Karpas-422 (cell line): Measurements from ENCODE around the gene ZFR. TPM values are rescaled to one million over a fixed set of nuclear protein-coding genes. Genes with fewer than 3 reads are reported as not detected.
"Not testable (repeated sequence)": the region's sequence is repeated elsewhere in the genome, so short reads cannot be mapped to it uniquely, and the experiment has no call there.

Experiments
- DNase-seq: peaks from one replicate; pipeline ENCODE4 v3.0.0-alpha.2; 2015
- H2AFZ ChIP-seq: fragments of 200-600 bp; sonication (generic); 2 replicates; pipeline ENCODE4 v1.6.1; 2014; ENCODE audit warnings: antibody characterized with exemption, low read length, mixed read lengths
- H3K27ac ChIP-seq: fragments of 200-600 bp; sonication (generic); 2 replicates; pipeline ENCODE4 v1.5.1; 2014; ENCODE audit warnings: mild to moderate bottlenecking, low read length, moderate library complexity
- H3K27me3 ChIP-seq: fragments of 200-600 bp; sonication (generic); 2 replicates; pipeline ENCODE4 v1.6.1; 2014; ENCODE audit warnings: low read length, mixed read lengths
- H3K36me3 ChIP-seq: fragments of 200-600 bp; sonication (generic); 2 replicates; pipeline ENCODE4 v1.6.1; 2014; ENCODE audit warnings: low read length, mixed read lengths; ENCODE audit not compliant: insufficient read depth
- H3K4me1 ChIP-seq: fragments of 200-600 bp; sonication (generic); 2 replicates; pipeline ENCODE4 v1.6.1; 2014; ENCODE audit warnings: mild to moderate bottlenecking, low read length, mixed read lengths
- H3K4me2 ChIP-seq: fragments of 200-600 bp; sonication (generic); 2 replicates; pipeline ENCODE4 v1.6.1; 2014; ENCODE audit warnings: low read length, low read depth, mild to moderate bottlenecking; ENCODE audit not compliant: poor library complexity, severe bottlenecking
- H3K4me3 ChIP-seq: fragments of 200-600 bp; sonication (generic); 2 replicates; pipeline ENCODE4 v1.5.1; 2014; ENCODE audit warnings: mild to moderate bottlenecking, antibody characterized with exemption, low read length, mixed read lengths
- H3K79me2 ChIP-seq: fragments of 200-600 bp; sonication (generic); 2 replicates; pipeline ENCODE4 v1.6.1; 2014; ENCODE audit warnings: mild to moderate bottlenecking, low read length, mixed read lengths
- H3K9ac ChIP-seq: fragments of 200-600 bp; sonication (generic); 2 replicates; pipeline ENCODE4 v1.6.0; 2014; ENCODE audit warnings: low read length
- H3K9me2 ChIP-seq: fragments of 200-600 bp; sonication (generic), shearing (Covaris generic); replicated peaks from 2 replicates; pipeline ENCODE4 v1.6.0; 2014; ENCODE audit warnings: mild to moderate bottlenecking, low read length, moderate library complexity; ENCODE audit not compliant: insufficient read depth
- H3K9me3 ChIP-seq: fragments of 300-700, 200-600 bp; sonication (generic); 2 replicates; pipeline ENCODE4 v1.6.1; 2014; ENCODE audit warnings: low read length, mixed read lengths
- H4K20me1 ChIP-seq: fragments of 200-600 bp; sonication (generic); 2 replicates; pipeline ENCODE4 v1.6.1; 2014; ENCODE audit warnings: mild to moderate bottlenecking, antibody characterized with exemption, low read length, low read depth; ENCODE audit not compliant: insufficient read depth
- total RNA-seq: library from RNA; depleted of rRNA; stranded (reverse); fragments of >200 nt; shearing (Covaris generic); gene quantifications from 2 replicates; pipeline ENCODE4 v1.2.3, GENCODE V29; 2014; ENCODE audit warnings: low replicate concordance

Gene ZFR
- total RNA-seq, 1 experiment from 2014 or later = 87.7 TPM

- no peaks in the 10 kb centered on the region for H3K27me3 ChIP-seq
- no peak overlapping the region for H3K4me3 ChIP-seq
- DNase-seq = no peak
- no peak overlapping the region for H2AFZ ChIP-seq
- H3K36me3 ChIP-seq = no peaks in the 10 kb centered on the region
- H4K20me1 ChIP-seq = no peaks in the 10 kb centered on the region
- H3K9me3 ChIP-seq = no peaks in the 10 kb centered on the region; the same call in 1 of the 2 replicates
- no peak overlapping the region for H3K9ac ChIP-seq
- H3K9me2 ChIP-seq = no peaks in the 10 kb centered on the region
- H3K4me2 ChIP-seq = no peak overlapping the region
- H3K27ac ChIP-seq = no peak overlapping the region
- no peaks in the 10 kb centered on the region for H3K79me2 ChIP-seq
- peaks cover 8% of the 10 kb centered on the region for H3K4me1 ChIP-seq
Measured at GRCh38 chr5:32320576-32320975, 124.0 kb downstream of the ZFR start.

DNA sequence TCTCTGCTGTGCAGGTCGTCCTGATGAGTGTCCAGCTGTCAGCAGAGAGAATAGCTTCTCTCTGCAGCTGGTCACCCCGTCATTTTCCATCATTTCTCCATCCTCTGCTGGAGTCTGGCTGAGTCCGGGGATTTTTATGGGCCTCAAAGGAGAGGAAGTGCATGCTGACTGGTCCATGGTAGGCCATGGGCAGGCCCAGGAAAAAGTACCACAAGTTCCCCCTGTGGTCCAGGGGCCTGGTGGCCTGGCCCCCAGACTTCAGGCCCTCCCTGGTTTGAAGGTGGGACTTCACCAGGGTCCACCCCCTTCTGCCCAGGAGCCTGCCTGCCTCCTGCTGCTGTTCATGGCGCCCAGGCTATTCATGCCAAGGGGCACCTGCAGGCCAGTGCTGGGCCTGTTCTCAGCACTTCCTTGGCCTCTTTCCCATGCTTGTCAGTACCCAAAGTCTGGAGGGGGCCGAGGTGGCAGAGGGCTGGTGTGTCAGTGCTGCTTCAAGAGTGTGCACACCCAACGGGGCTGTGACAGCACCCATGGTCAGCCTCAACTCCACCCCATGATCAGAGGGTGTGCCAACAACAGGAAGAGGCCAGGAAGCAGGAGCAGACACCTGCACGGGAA lies 124.5 kb downstream of the ZFR start:
- Histone ChIP-seq H2AFZ (no peak overlapping the region), H3K4me1 (peaks cover 4% of the 10 kb centered on the region), H3K9ac (no peak overlapping the region), H3K27ac (no peak overlapping the region), H3K9me3 (no peaks in the 10 kb centered on the region; the same call in 1 of the 2 replicates), H3K4me2 (no peak overlapping the region), H3K27me3 (no peaks in the 10 kb centered on the region), H3K4me3 (no peak overlapping the region), H3K9me2 (no peaks in the 10 kb centered on the region), H3K79me2 (no peaks in the 10 kb centered on the region), H3K36me3 (no peaks in the 10 kb centered on the region), H4K20me1 (no peaks in the 10 kb centered on the region)
- no peak for DNase-seq

GRCh38 chr5:32319392-32319791 lies 125.1 kb downstream of the ZFR start:
- no peaks in the 10 kb centered on the region for H3K79me2 ChIP-seq
- H3K4me1 ChIP-seq = no peaks in the 10 kb centered on the region
- no peaks in the 10 kb centered on the region for H3K27me3 ChIP-seq
- H3K9me3 ChIP-seq = no peaks in the 10 kb centered on the region; the same call in 1 of the 2 replicates
- H4K20me1 ChIP-seq = no peaks in the 10 kb centered on the region
- H3K36me3 ChIP-seq = no peaks in the 10 kb centered on the region
- H3K4me3 ChIP-seq = no peak overlapping the region
- no peaks in the 10 kb centered on the region for H3K9me2 ChIP-seq
- no peak overlapping the region for H3K9ac ChIP-seq
- H3K4me2 ChIP-seq = no peak overlapping the region
- no peak overlapping the region for H2AFZ ChIP-seq
- no peak overlapping the region for H3K27ac ChIP-seq
- peak; percentile 50 for DNase-seq

GRCh38 chr5:32317041-32317440 lies 127.5 kb downstream of the ZFR start:
- no peak overlapping the region for H3K9ac ChIP-seq
- no peak overlapping the region for H3K4me3 ChIP-seq
- no peaks in the 10 kb centered on the region for H3K9me2 ChIP-seq
- H3K79me2 ChIP-seq = peaks cover 4% of the 10 kb centered on the region
- no peaks in the 10 kb centered on the region for H4K20me1 ChIP-seq
- H2AFZ ChIP-seq = no peak overlapping the region
- H3K36me3 ChIP-seq = no peaks in the 10 kb centered on the region
- H3K27ac ChIP-seq = no peak overlapping the region
- no peaks in the 10 kb centered on the region for H3K27me3 ChIP-seq
- H3K9me3 ChIP-seq = no peaks in the 10 kb centered on the region; the same call in 1 of the 2 replicates
- no peak overlapping the region for H3K4me2 ChIP-seq
- 0 out of 2 replicates have a peak, but pooled peaks cover 3% of the 10 kb centered on the region for H3K4me1 ChIP-seq
- no peak for DNase-seq

DNA sequence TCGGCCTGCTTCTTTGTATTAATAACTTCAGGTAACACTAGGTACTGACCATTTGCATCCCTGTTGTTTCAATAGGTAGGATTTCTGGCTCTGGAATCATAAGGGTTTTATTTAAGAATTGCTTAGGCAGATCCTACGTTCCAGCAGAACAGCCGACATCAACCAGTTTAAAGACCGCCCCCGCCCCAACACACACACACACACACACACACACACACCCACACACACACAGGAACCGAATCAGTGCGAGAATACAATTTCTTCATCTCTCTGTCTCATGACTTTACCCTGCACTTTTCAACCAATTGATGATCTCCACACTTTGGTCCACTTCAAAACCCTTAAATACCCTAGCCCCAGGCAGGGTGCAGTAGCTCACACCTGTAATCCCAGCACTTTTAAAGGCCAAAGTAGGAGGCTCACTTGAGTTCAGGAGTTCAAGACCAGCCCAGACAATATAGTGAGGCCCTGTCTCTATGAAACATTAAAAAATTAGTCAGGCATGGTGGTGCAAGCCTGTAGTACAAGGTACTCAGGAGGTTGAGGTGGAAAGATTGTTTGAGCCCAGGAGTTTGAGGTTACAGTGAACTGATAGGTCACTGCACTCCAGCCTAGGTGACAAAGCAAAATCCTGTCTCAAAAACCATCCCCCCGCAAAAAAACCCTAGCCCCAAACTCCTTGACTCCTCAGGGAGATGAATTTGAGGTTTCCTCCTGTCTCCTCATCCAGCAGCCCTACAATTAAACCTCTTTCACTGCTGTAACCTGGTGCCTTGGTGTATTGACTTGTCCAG lies 129.1 kb downstream of the ZFR start:
- no peak overlapping the region for H3K4me2 ChIP-seq
- no peak overlapping the region for H3K9ac ChIP-seq
- H4K20me1 ChIP-seq = no peaks in the 10 kb centered on the region
- peaks cover 15% of the 10 kb centered on the region for H3K79me2 ChIP-seq
- no peaks in the 10 kb centered on the region for H3K9me2 ChIP-seq
- no peaks in the 10 kb centered on the region for H3K9me3 ChIP-seq
- H3K27me3 ChIP-seq = no peaks in the 10 kb centered on the region
- no peak overlapping the region for H2AFZ ChIP-seq
- peaks cover 18% of the 10 kb centered on the region for H3K4me1 ChIP-seq
- no peak overlapping the region for H3K4me3 ChIP-seq
- H3K36me3 ChIP-seq = 0 out of 2 replicates have a peak, but pooled peaks cover 3% of the 10 kb centered on the region
- no peak overlapping the region for H3K27ac ChIP-seq
- no peak for DNase-seq

- Histone ChIP-seq H3K9me2 (no peaks in the 10 kb centered on the region), H3K4me2 (no peak overlapping the region), H3K9me3 (no peaks in the 10 kb centered on the region), H3K9ac (no peak overlapping the region), H4K20me1 (no peaks in the 10 kb centered on the region), H3K27me3 (no peaks in the 10 kb centered on the region), H3K27ac (no peak overlapping the region), H3K79me2 (peaks cover 23% of the 10 kb centered on the region), H3K4me3 (no peak overlapping the region), H2AFZ (no peak overlapping the region), H3K36me3 (0 out of 2 replicates have a peak, but pooled peaks cover 4% of the 10 kb centered on the region), H3K4me1 (peaks cover 26% of the 10 kb centered on the region)
- no peak for DNase-seq
Measured at GRCh38 chr5:32314658-32315057, 129.9 kb downstream of the ZFR start.

DNA sequence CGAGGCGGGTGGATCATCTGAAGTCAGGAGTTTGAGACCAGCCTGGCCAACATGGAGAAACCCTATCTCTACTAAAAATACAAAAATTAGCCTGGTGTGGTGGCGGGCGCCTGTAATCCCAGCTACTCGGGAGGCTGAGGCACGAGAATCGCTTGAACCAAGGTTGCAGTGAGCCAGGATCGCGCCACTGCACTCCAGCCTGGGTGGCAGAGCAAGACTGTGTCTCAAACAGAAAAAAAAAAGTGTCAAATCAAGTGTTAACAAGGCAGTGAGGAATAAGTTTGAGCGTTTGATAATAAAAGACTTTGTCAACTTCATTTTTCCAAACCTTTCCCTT lies 130.4 kb downstream of the ZFR start:
- not testable (repeated sequence) for H3K36me3 ChIP-seq, H3K9ac ChIP-seq, H3K4me3 ChIP-seq, H3K9me3 ChIP-seq, DNase-seq, H2AFZ ChIP-seq, H3K27me3 ChIP-seq, H3K9me2 ChIP-seq, H3K4me2 ChIP-seq, H4K20me1 ChIP-seq, H3K27ac ChIP-seq
- peaks cover 28% of the 10 kb centered on the region for H3K79me2 ChIP-seq
- H3K4me1 ChIP-seq = peaks cover 31% of the 10 kb centered on the region

DNA sequence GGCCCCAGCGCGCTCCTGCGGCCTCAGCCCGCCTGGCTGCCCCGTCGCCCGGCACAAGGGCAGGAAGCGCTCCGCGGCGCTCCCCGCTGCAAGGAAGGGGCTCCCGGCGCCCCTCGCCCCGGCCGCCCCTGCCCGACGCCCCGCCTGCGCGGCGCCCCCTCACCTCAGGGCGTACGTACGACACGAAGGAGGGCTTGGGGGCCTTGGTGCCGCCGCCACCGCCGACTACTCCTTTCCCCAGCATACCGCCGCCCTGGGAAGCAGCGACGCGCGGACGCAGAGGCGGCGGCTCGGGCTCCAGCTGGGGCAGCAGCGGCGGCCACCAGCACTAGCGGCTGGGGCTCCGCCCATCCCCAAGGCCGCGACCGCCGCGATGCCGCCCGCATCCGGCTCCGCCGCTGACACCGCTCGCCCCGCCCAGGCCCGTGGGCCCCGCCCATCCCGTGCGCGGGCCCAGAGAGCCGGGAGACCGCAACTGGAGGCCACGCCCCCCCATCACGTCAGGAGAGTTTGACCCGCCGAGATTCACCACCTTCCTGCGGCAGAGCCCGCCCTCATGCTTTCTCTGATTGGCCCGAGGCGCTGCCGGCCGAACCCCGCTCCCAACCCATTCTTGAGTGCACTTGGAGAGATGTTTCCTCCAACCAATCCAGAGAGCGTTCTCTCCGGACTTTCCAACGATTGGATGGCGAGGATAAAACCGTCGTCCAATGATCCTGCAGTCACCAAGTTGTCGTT lies 131.8 kb downstream of the ZFR start, which contains the start of gene MTMR12:
TSS of gene MTMR12 (minus strand) at position 345 of the 738 bp plus-strand sequence. CDS start at position 244, 101 bp downstream.
- peaks cover 12% of the 10 kb centered on the region; the same call in 1 of the 2 replicates for H3K36me3 ChIP-seq
- H3K27ac ChIP-seq = peak within 1 kb of the TSS; percentile 100
- no peaks in the 10 kb centered on the region for H3K9me2 ChIP-seq
- peaks cover 5% of the 10 kb centered on the region; the same call in 1 of the 2 replicates for H4K20me1 ChIP-seq
- H2AFZ ChIP-seq = peak within 1 kb of the TSS; percentile 17; the same call in 1 of the 2 replicates
- peak within 1 kb of the TSS; percentile 77 for H3K4me3 ChIP-seq
- H3K27me3 ChIP-seq = no peaks in the 10 kb centered on the region
- peak within 1 kb of the TSS; percentile 99 for H3K4me2 ChIP-seq
- peaks cover 42% of the 10 kb centered on the region for H3K79me2 ChIP-seq
- H3K4me1 ChIP-seq = peaks cover 45% of the 10 kb centered on the region
- peak within 1 kb of the TSS; percentile 99 for H3K9ac ChIP-seq
- H3K9me3 ChIP-seq = no peaks in the 10 kb centered on the region
- peak; percentile 100 for DNase-seq
